Measurements from ENCODE around the gene GPR132.
"Not testable (repeated sequence)": the region's sequence is repeated elsewhere in the genome, so short reads cannot be mapped to it uniquely, and the experiment has no call there.

GRCh38 chr14:105033412-105033900, 31.8 kb downstream of the GPR132 start:
- TF ChIP-seq CTCF (optimal IDR thresholded peaks at IDR 0.05 in 1 of 3, IDR thresholded peaks at IDR 0.05 in 1 of 3, conservative IDR thresholded peaks at IDR 0.05 in 1 of 3; ENCODE audit: extremely low read depth in 1 of 3, insufficient read depth in 2 of 3, low read length in 3 of 3); EZH2 (IDR thresholded peaks at IDR 0.05; ENCODE audit: low read length): not testable (repeated sequence)
